B cell (primary cell): ENCODE measurements around the gene CREG1. TPM values are rescaled to one million over a fixed set of nuclear protein-coding genes. Genes with fewer than 3 reads are reported as not detected.

Experiments used
- ATAC-seq: fragments of 200-7000 bp; cut with Tn5 transposase; one replicate; pipeline ENCODE4 v1.10.0; 2021; ENCODE audit warnings: low read depth, mild to moderate bottlenecking, moderate number of reproducible peaks, moderate library complexity
- CTCF ChIA-PET: fragments of 350-600 bp; sonication (Branson Sonifier 250); formaldehyde crosslinking; loops from one replicate; lab custom pipeline; 2021; ENCODE audit warnings: antibody characterized with exemption, inconsistent platforms; lab: Charles Lee
- POLR2A ChIA-PET: fragments of 350-600 bp; sonication (Branson Sonifier 250); formaldehyde crosslinking; loops from one replicate; lab custom pipeline; 2021; ENCODE audit warnings: antibody characterized with exemption; lab: Charles Lee
- DNase-seq: peaks from one replicate; pipeline ENCODE4 v3.0.0; 2013
- H2AFZ ChIP-seq: 2 replicates; pipeline ENCODE4 v1.6.1; 2012; ENCODE audit warnings: mild to moderate bottlenecking, low read depth, low read length; ENCODE audit not compliant: insufficient read depth, poor library complexity, severe bottlenecking
- H3K27ac ChIP-seq, 2 donors: 1 replicate in 1 of 2; 2 replicates in 1 of 2; pipeline ENCODE4 v1.5.1; 2012 to 2013; ENCODE audit warnings: low read length in 2 of 2, mild to moderate bottlenecking in 2 of 2, moderate library complexity in 1 of 2
- H3K27me3 ChIP-seq, 4 experiments: fragments of 200-600 bp in 1 of 4; sonication (generic) in 1 of 4; replicated peaks in 1 of 4; 1 replicate in 2 of 4; 2 replicates in 2 of 4; pipeline versions ENCODE4 v1.6.1 to v1.7.0; 2013 to 2016; ENCODE audit warnings: low read length in 3 of 4, mild to moderate bottlenecking in 2 of 4, mixed read lengths in 1 of 4, moderate library complexity in 1 of 4; ENCODE audit not compliant: insufficient read depth in 4 of 4, control insufficient read depth in 3 of 4; ENCODE audit errors: control extremely low read depth in 1 of 4
- H3K36me3 ChIP-seq, 2 experiments: replicated peaks in 1 of 2; 1 replicate in 1 of 2; 2 replicates in 1 of 2; pipeline versions ENCODE4 v1.6.1 to v1.7.1; 2013; ENCODE audit warnings: low read length in 1 of 2; ENCODE audit not compliant: insufficient read depth in 2 of 2, control insufficient read depth in 1 of 2; ENCODE audit errors: control extremely low read depth in 1 of 2, extremely low read depth in 1 of 2
- H3K4me1 ChIP-seq, 2 donors: fragments of 200-600 bp in 1 of 2; sonication (generic) in 1 of 2; 1 replicate in 1 of 2; 2 replicates in 1 of 2; pipeline versions ENCODE4 v1.5.1 to v1.6.1; 2013 to 2017; ENCODE audit warnings: low read length in 2 of 2; ENCODE audit not compliant: control insufficient read depth in 2 of 2, insufficient read depth in 2 of 2
- H3K4me2 ChIP-seq: replicated peaks from 2 replicates; pipeline ENCODE3; 2012; ENCODE audit warnings: mild to moderate bottlenecking, low read depth, low read length; ENCODE audit not compliant: poor library complexity, severe bottlenecking
- H3K4me3 ChIP-seq, 5 experiments: fragments of 200-600 bp in 1 of 5; sonication (generic) in 1 of 5; 1 replicate in 3 of 5; 2 replicates in 2 of 5; pipeline versions ENCODE4 v1.5.1 to v1.7.0; 2011 to 2016; ENCODE audit warnings: low read length in 4 of 5, mild to moderate bottlenecking in 4 of 5, low read depth in 2 of 5, control low read depth in 1 of 5, moderate library complexity in 1 of 5; ENCODE audit not compliant: insufficient read depth in 1 of 5; ENCODE audit errors: control extremely low read depth in 1 of 5, extremely low read depth in 1 of 5
- H3K79me2 ChIP-seq: fragments of 200-600 bp; sonication (generic); one replicate; pipeline ENCODE4 v1.6.0; 2016; ENCODE audit warnings: low read length; ENCODE audit not compliant: control insufficient read depth, insufficient read depth
- H3K9ac ChIP-seq: fragments of 200-600 bp; sonication (generic); 2 replicates; pipeline ENCODE4 v1.6.1; 2017; ENCODE audit warnings: mild to moderate bottlenecking, low read length, moderate library complexity
- H3K9me3 ChIP-seq, 3 donors: one replicate each; pipeline versions ENCODE4 v1.6.1 to v1.7.1; 2013; ENCODE audit warnings: low read length in 2 of 3; ENCODE audit not compliant: control insufficient read depth in 2 of 3, insufficient read depth in 1 of 3; ENCODE audit errors: control extremely low read depth in 1 of 3
- H4K20me1 ChIP-seq: 2 replicates; pipeline ENCODE4 v1.6.0; 2012; ENCODE audit warnings: mild to moderate bottlenecking, low read length; ENCODE audit not compliant: insufficient read depth, control insufficient read depth, poor library complexity, severe bottlenecking
- H3K27ac Mint-ChIP-seq: one replicate; pipeline ENCODE4 v1.8.0; 2021; ENCODE audit warnings: mixed read lengths
- H3K27me3 Mint-ChIP-seq: one replicate; pipeline ENCODE4 v1.8.0; 2021; ENCODE audit warnings: mixed read lengths
- H3K4me1 Mint-ChIP-seq: one replicate; pipeline ENCODE4 v1.8.0; 2021; ENCODE audit warnings: mixed read lengths
- H3K4me3 Mint-ChIP-seq: one replicate; pipeline ENCODE4 v1.8.0; 2021; ENCODE audit warnings: mixed read lengths
- H3K9me3 Mint-ChIP-seq: one replicate; pipeline ENCODE4 v1.8.0; 2022; ENCODE audit warnings: mixed read lengths; ENCODE audit not compliant: insufficient read depth
- EZH2 ChIP-seq: IDR thresholded peaks from 2 replicates; pipeline ENCODE4 v1.6.1; 2012; ENCODE audit warnings: borderline replicate concordance, low read depth, mild to moderate bottlenecking, moderate library complexity, low read length; ENCODE audit not compliant: insufficient read depth, poor library complexity, severe bottlenecking
- WGBS: methylation state at CpG from one replicate; pipeline ENCODE4 v1.1.5; 2013; ENCODE audit warnings: missing lambda C conversion rate; ENCODE audit not compliant: insufficient coverage; 5-methylcytosine and 5-hydroxymethylcytosine counted together
- intact Hi-C: fragments of 100-400 bp; cut with micrococcal nuclease; formaldehyde crosslinking; loops from one replicate; pipeline ENCODE4 v1.10.0; 2022
- polyA plus RNA-seq: library from polyadenylated mRNA; depleted of rRNA; stranded (reverse); fragments of >200 nt; gene quantifications from 2 replicates; pipeline ENCODE4 v1.2.3, GENCODE V29; 2012
- total RNA-seq, 2 donors: library from RNA; stranded (reverse); fragments of 120-200 nt in 1 of 2; gene quantifications; 1 replicate in 1 of 2; 2 replicates in 1 of 2; pipeline versions ENCODE4 v1.2.3 to v1.2.4, GENCODE V29; 2013 to 2022
- TF ChIP-seq, protein P1 (sequence below): fragments of 200-600 bp; IDR thresholded peaks from one replicate; pipeline ENCODE4 v1.8.0; 2022; ENCODE audit warnings: antibody characterized with exemption, mild to moderate bottlenecking

CREG1 gene
- total and polyA plus RNA-seq, 2 donors (not counting 1 experiment from before 2014, with no cell fraction given): 7.5 to 8.4 TPM

DNA sequence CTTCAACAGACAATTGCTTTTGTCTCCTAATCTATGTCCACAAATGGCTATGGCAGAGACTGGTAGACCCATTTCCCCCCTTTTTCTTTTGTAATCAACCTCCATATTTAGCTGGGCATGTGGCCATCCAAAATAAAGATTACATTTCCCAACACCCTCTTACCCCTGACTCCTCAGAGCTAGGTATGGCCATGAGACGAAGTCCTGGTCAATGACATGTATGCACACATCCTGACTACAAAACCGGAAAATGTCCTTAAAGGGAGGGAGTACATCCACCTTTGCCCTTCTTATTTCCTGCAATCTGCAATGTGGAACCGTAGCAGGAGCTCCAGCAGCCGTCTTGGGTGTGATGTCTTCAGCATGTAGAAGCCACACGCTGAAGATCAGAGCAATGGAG is 40.3 kb upstream of the CREG1 start:
- Histone ChIP-seq H3K4me2 (no peak overlapping the region), H3K36me3 (peaks cover 1 to 3% of the 10 kb centered on the region in 2 experiments), H3K4me1 (no peaks in the 10 kb centered on the region), H3K4me3 (no peak overlapping the region), H3K9me3 (no peaks in the 10 kb centered on the region), H3K27ac (no peak overlapping the region), H2AFZ (no peak overlapping the region), H3K27me3 (no peaks in the 10 kb centered on the region), H3K79me2 (peaks cover 61% of the 10 kb centered on the region), H3K9ac (no peak overlapping the region), H4K20me1 (no peaks in the 10 kb centered on the region)
- Mint-ChIP-seq H3K9me3 (no peaks in the 10 kb centered on the region), H3K4me3 (no peak overlapping the region), H3K4me1 (peaks cover under 1% of the 10 kb centered on the region), H3K27me3 (no peaks in the 10 kb centered on the region), H3K27ac (no peak overlapping the region)
- POLR2A ChIA-PET: no interaction called here
- DNase-seq (no peak), ATAC-seq (no peak)
- intact Hi-C loops: no loop called here
- CTCF ChIA-PET: interaction anchor here (1.1 kb wide), 1 partner anchor 94 kb away, joined by 4 read pairs; no protein-coding TSS in a partner anchor
- no peak for TF ChIP-seq EZH2
- TF ChIP-seq, protein P1, sequence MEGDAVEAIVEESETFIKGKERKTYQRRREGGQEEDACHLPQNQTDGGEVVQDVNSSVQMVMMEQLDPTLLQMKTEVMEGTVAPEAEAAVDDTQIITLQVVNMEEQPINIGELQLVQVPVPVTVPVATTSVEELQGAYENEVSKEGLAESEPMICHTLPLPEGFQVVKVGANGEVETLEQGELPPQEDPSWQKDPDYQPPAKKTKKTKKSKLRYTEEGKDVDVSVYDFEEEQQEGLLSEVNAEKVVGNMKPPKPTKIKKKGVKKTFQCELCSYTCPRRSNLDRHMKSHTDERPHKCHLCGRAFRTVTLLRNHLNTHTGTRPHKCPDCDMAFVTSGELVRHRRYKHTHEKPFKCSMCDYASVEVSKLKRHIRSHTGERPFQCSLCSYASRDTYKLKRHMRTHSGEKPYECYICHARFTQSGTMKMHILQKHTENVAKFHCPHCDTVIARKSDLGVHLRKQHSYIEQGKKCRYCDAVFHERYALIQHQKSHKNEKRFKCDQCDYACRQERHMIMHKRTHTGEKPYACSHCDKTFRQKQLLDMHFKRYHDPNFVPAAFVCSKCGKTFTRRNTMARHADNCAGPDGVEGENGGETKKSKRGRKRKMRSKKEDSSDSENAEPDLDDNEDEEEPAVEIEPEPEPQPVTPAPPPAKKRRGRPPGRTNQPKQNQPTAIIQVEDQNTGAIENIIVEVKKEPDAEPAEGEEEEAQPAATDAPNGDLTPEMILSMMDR: no peak
- WGBS: 93% methylated on average over 5 of the region's 5 CpGs

- H3K36me3 ChIP-seq: peaks cover 1 to 3% of the 10 kb centered on the region in 2 experiments
These were observed 38.9 kb upstream of the CREG1 start for GRCh38 chr1:167592475-167592874.

More at GRCh38 chr1:167592475-167592874, 38.9 kb upstream of the CREG1 start:
- Histone ChIP-seq H2AFZ (no peak overlapping the region), H3K4me3 (no peak overlapping the region), H3K79me2 (peaks cover 52% of the 10 kb centered on the region), H3K4me2 (no peak overlapping the region), H3K9ac (no peak overlapping the region), H3K4me1 (peaks cover 0 to 6% of the 10 kb centered on the region in 2 donors), H3K9me3 (no peaks in the 10 kb centered on the region), H4K20me1 (no peaks in the 10 kb centered on the region), H3K27me3 (no peaks in the 10 kb centered on the region), H3K27ac (no peak overlapping the region)
- Mint-ChIP-seq H3K27me3 (no peaks in the 10 kb centered on the region), H3K4me3 (no peak overlapping the region), H3K9me3 (no peaks in the 10 kb centered on the region), H3K27ac (no peak overlapping the region), H3K4me1 (peaks cover 5% of the 10 kb centered on the region)
- ATAC-seq (no peak), DNase-seq (no peak)
- POLR2A ChIA-PET: interaction anchor here (0.7 kb wide), 1 partner anchor 95 kb away, joined by 3 read pairs; no protein-coding TSS in a partner anchor
- CTCF ChIA-PET: interaction anchor here (0.7 to 1.2 kb wide), 2 partner anchors 58 to 96 kb away, joined by 3 to 4 read pairs; no protein-coding TSS in a partner anchor
- intact Hi-C loops: no loop called here
- TF ChIP-seq, protein P1: no peak
- TF ChIP-seq EZH2: no peak
